GF-D8 (cell line): ENCODE data around the gene P3H3.

ENCODE experiments used
- DNase-seq: peaks from one replicate; lab custom pipeline; 2025; lab: John Stamatoyannopoulos, UW

P3H3 gene

DNA sequence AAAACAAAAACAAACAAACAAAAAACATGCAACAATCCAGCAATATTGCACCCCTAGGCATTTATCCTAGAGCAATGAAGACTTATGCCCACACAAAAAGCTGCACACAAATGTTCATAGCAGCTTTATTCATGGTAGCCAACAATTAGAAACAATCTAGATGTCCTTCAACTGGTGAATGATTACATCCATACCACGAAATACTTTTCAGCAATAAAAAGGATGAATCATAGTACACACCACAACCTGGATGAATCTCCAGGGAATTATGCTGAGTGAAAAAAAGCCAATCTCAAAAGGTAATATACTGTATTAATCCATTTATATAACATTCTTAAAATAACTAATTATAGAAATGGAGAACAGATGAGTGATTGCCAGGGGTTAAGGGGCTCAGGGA, 21.0 kb upstream of the P3H3 start:
- no peak for DNase-seq

DNA sequence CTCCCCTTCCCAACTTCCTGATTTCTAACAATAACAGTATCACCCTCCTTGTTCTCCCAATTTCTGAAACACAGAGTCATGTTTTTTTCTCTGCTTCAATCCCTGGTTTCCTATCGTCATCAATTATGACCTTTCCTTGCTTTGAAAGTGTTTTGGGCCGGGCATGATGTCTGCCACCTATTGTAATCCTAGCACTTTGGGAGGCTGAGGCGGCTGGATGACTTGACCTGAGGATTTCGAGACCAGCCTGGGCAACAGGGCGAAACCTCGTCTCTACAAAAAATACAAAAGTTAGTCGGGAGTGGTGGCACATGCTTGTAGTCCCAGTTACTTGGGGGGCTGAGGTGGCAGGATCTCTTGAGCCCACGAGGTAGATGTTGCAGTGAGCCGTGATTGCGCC, 19.2 kb upstream of the P3H3 start:
- no peak for DNase-seq

DNA sequence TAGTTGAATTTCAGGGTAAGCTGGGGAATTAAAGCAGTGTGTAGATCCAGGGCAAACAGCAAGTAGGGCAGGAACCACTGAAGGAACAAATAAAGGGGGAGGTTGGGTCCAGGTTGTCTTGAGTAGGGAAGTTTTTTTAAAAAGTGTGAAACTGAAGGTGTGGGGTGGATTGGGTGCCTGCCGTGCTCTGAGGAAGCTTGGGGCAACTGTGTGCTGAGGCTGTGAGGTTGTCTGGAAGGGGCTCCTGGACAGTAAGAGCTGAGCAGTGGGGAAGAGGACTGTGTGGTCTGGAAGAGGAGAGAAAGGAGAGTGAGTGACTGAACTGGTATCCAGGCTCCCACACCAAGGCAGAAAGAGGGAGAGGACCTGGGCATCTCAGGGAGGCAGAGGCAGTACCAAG, 17.4 kb upstream of the P3H3 start:
- DNase-seq, result no peak

DNA sequence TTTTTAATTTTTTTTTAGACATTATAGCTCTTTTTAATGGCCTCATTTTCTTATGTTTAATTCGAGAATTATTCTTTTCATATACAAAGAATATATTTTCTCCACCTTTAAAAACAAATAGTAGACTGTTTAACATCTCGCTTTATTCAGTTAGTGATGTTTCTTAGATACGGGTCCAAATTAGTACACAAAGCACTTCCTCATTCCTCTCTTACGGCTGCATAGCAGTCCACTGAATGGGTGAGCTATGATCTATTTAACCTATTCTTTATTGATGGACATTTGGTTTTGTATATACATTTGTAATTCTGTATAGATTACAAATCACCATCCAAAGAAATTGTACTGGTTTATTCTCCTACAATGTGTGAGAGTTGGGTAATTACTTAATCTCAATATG, 14.8 kb upstream of the P3H3 start:
- DNase-seq, result no peak

DNA sequence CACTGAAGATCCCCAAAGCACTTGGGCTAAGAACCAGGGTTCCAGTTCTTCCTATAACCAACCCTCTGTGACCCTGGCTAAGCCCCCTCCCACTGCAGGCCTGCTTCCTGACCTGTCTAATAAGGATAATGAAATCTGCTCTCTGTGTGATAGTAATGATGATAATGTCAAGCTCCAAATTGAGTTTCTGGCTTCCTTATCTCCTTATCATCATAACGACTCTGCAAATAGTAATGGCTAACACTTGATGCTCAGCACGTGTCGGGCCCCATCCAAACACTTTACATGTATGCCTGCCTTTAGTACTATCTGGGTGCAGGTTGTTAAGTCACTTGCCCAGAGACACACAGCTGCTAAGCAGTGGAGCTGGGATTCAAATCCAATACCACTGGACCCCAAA, 11.6 kb upstream of the P3H3 start:
- no peak for DNase-seq

DNA sequence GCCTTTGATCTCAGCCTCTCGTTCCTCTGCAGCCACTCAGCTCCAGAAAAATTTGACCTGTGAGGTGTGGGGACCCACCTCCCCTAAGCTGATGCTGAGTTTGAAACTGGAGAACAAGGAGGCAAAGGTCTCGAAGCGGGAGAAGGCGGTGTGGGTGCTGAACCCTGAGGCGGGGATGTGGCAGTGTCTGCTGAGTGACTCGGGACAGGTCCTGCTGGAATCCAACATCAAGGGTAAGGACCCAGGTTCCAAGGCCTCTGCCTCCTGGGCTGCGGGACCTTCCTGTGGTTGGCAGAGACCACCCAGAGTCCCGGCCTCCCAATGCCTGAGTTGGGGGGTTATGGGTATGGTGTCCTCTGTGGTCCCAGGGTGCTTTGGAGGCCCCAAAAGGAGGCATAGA, 11.1 kb upstream of the P3H3 start:
- DNase-seq, result no peak

DNA sequence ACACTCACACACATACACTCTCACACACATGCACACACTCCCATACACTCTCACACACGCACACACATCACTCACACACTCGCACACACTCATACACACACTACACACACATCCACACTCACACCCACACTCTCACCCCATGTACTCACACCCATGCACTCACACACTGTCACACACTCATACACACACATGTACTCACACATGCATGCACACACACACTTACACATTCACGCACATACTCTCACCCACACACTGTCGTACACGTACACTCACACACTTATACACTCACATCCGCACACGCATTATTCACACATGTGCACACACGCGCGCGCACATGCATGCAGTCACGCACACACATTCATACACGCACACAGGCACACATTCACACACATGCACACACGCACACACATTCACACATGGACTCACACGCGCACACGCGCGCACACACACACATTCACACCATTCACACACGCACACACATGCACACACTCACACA, 10.5 kb upstream of the P3H3 start:
- DNase-seq, result no peak

DNA sequence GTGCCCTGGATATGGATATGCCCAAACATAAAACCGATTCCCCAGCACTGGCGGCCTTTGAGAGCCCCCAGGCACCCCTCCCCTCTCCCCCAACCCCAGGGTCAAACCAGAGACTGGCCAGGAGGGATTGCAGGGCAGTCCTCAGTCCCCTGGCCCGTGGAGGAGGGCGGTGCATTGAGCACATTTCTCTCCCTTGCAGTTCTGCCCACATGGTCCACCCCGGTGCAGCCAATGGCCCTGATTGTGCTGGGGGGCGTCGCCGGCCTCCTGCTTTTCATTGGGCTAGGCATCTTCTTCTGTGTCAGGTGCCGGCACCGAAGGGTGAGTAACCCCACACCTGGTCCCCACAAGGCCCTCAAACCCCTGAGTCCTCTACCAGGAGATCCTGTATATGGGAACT, 10.0 kb upstream of the P3H3 start:
- no peak for DNase-seq

DNA sequence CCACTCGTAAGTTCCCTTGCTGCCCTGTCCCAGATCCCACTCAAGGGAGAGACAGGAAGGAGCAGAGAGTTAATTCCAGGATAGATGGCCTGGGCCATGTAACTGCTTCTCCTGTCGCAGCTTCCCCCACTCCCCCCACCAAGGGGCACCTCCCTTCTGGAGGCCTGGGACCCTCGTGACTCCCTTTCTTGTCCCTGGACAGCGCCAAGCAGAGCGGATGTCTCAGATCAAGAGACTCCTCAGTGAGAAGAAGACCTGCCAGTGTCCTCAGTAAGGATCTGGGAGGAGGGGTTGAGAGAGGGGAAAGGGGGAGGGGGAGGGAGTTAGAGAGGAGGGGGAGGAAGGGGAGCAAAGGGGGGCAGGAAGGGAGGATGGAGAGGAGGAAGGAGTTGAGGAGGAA, 9.6 kb upstream of the P3H3 start:
- DNase-seq, result no peak

DNA sequence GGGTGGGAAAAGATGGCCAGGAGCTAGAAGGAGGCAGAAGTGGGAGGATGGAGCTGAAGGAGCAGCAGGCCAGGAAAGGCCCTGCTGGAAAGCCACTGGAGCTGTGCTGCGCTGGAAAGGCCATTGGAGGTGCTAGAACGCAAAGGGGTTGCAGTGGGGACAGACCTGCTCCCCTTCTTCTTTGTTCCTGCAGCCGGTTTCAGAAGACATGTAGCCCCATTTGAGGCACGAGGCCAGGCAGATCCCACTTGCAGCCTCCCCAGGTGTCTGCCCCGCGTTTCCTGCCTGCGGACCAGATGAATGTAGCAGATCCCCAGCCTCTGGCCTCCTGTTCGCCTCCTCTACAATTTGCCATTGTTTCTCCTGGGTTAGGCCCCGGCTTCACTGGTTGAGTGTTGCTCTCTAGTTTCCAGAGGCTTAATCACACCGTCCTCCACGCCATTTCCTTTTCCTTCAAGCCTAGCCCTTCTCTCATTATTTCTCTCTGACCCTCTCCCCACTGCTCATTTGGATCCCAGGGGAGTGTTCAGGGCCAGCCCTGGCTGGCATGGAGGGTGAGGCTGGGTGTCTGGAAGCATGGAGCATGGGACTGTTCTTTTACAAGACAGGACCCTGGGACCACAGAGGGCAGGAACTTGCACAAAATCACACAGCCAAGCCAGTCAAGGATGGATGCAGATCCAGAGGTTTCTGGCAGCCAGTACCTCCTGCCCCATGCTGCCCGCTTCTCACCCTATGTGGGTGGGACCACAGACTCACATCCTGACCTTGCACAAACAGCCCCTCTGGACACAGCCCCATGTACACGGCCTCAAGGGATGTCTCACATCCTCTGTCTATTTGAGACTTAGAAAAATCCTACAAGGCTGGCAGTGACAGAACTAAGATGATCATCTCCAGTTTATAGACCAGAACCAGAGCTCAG, 8.8 kb upstream of the P3H3 start:
- no peak for DNase-seq

DNA sequence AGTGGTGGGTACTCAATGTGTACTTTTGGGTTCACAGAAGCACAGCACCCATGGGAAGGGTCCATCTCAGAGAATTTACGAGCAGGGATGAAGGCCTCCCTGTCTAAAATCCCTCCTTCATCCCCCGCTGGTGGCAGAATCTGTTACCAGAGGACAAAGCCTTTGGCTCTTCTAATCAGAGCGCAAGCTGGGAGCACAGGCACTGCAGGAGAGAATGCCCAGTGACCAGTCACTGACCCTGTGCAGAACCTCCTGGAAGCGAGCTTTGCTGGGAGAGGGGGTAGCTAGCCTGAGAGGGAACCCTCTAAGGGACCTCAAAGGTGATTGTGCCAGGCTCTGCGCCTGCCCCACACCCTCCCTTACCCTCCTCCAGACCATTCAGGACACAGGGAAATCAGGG, 8.0 kb upstream of the P3H3 start:
- DNase-seq, result no peak

DNA sequence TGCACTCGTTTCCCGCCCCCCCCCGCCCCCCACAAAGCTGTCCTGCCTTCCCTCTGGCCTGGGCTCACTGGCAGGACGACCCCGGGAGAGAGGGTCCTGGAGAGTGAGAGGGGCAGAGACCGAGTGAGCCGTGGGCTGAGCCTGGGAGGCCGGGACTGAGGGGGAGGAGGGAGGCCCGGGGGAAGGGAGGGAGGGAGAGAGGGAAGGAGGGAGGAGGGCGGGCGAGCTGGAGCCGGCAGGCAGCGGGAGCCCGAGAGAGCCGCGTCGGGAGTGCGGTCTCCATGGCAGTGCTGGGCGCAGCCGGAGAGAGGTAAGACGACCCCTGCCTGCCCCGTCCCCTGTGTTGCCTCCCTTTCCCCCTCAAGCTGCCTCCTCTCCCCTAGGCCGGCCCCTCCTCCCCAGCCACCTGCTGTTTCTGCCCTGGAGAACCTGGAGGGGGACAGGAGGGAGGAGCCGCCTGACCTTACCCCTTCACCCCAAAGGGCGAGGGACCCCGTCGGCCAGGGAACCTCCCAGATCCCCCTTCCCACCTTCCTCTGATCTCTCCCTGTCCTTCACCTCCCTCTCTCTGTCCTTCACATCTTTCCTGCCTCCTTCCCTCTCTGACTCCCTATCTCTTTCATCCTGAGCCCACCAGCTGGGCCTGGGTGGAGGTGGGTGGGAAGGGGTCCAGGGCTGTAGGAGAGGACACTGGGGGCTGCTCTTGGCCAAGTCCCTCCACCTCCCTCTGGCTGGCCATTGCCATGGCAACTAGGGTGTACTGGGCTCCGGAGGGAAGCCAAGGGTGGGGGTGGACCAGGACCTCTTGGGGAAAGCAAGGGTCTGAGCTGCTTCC, 6.4 kb upstream of the P3H3 start, which contains the start of gene GPR162:
TSS of gene GPR162 (plus strand) at position 231 of the 835 bp plus-strand sequence. CDS start 2,078 bp downstream, outside the sequence.
- DNase-seq, result no peak

DNA sequence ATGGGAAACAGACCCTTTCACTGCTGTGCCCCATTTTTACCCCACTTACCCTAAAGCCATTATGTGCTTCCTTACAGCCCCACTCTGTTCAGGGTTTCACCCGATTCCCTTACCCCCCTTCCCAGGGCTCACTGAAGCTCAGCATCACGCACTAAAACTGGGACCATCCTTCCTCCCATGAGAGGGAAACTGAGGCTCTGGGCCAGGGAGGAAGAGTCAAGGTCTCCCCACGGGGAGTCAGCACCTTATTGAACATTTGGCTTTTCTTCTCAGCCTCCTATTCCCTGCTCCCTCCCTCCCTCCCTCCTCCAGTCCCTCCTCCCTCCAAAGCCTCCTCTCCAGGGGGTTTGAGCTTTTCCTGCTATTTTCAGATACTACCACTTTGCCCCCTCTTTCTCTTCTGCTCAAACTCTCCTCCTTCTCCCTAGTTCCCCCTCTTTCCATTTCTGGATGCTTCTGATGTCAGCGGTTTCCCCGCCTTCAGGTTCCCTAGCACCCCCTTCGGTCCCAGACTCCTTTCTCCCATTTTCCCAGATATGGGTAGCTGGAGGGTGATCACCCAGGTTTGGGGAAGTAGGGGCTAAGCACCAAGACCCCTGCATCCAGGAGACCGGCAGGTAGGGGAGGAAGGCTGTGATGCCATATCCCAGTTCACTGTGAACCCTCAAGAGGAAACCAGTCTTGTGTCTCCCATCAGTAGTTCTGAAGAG, 5.6 kb upstream of the P3H3 start:
- DNase-seq, result no peak

DNA sequence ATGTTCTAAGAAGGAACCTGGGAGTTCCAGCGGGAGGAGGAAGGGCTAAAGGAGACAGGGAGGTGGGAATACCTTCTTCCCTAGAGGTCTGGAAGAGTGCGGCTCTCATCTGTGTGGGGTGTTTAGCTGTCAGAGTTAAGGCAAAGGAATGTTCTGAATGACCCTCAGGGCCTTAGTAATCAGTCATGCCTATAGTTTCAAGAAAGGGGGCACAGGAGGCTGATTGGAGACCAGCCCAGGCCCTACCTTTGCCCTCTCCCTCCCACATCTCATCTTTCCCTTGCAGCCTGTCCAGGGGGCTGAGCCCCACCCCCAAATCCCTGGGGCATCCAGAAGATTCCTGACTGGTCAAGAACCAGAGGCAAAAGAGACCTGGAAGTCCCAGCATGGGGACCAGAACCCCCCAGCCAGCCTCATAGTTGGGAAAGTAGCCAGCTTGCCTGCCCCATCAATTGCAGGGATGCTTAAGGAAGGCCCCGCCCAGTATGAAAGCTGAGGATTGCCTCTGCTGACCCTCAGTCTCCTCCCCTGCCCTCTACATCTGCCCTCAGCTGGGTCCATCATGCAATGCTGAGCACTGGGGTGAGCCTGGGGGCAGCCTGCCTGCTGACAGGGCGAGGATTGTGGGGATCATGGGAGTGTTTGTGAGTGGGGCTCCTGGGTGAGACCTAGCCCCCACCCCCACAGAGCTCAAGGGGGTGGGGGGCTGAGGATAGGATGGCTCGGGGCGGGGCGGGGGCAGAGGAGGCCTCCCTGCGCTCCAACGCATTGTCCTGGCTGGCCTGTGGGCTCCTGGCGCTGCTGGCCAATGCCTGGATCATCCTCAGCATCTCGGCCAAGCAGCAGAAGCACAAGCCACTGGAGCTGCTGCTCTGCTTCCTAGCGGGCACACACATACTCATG, 4.8 kb upstream of the P3H3 start:
- no peak for DNase-seq

DNA sequence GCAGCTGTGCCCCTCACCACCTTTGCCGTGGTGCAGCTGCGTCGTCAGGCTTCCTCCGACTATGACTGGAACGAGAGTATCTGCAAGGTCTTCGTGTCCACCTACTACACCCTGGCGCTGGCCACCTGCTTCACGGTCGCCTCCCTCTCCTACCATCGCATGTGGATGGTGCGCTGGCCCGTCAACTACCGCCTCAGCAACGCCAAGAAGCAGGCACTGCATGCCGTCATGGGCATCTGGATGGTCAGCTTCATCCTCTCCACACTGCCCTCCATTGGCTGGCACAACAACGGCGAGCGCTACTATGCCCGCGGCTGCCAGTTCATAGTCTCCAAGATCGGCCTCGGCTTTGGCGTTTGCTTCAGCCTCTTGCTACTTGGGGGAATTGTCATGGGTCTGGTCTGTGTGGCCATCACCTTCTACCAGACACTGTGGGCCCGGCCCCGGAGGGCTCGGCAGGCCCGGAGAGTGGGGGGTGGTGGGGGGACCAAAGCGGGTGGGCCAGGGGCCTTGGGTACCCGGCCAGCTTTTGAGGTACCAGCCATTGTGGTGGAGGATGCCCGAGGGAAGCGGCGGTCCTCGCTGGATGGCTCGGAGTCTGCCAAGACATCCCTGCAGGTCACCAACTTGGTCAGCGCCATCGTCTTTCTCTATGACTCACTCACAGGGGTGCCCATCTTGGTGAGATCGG, 4.0 kb upstream of the P3H3 start:
- no peak for DNase-seq

DNA sequence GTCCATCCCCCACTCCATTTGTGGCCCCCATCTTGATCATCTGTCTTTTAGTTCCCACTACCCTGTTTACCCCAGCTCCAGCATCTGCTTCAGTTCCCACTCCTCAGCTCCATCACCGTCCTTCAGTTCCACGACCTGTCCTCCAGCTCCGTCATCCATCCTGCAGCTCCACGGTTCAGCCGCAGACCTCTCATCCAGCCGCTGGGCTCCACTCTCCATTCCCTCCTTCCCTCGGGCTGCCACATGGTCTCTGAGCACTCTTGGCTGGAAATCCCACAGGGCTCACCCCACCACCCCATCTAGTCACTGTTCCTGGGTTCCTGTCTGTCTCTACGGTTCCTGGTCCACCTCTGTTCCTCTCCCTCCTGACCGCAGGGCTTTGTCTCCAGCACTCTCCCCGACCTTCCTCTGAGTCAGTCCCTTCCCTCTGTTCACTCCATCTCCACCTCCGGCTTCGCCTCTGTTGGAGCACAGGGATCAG, 3.3 kb upstream of the P3H3 start:
- no peak for DNase-seq

DNA sequence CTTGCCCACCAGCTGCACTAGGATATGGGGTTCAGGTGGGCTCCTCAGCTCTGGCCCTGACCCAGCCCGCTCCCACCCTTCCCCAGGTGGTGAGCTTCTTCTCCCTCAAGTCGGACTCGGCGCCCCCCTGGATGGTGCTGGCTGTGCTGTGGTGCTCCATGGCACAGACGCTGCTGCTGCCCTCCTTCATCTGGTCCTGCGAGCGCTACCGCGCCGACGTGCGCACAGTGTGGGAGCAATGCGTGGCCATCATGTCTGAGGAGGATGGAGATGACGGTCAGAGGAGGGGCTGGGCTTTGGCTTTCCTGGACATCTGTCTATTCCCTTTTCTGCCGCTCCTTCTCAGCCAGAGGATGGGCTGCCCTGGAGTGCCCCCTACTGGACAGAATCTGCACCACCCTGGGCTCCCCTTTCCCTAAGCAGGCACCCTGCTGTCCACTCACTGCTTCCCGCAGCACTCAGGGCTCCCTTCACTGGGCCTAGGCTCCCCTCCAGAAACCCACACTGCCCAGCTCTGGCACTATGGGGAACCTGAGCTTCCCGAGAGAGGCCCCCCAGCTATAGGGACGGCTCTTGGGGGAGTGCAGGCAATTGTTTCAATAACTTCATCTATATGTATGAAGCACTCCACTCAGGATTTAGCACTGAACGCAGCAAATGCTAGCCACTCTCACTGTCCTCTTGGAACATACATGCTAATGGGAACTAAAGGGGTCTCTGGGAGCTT, 2.6 kb upstream of the P3H3 start:
- DNase-seq, result peak; percentile 22

DNA sequence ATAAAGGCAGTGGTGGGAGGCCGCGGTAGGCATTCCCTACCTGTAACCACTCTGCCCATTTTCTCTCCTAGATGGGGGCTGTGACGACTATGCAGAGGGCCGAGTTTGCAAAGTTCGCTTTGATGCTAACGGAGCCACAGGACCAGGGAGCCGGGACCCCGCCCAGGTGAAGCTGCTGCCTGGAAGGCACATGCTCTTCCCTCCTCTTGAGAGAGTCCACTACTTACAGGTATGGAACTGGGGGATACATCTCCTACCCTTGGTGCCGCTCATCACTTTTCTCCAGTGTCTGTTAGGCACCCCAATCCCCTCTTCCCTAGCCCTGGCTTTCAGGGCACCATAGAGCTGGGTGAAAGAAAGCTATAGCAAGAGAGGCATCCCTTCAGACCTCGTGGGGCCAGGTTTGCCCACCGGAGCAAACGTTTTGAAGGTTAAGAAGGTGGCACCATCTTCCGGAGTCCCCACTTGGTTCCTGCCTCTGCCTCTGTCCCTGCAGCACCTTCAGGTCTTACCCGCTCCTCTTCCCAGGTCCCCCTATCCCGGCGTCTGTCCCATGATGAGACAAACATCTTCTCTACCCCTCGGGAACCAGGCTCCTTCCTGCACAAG, 2.0 kb upstream of the P3H3 start:
- DNase-seq, result no peak

DNA sequence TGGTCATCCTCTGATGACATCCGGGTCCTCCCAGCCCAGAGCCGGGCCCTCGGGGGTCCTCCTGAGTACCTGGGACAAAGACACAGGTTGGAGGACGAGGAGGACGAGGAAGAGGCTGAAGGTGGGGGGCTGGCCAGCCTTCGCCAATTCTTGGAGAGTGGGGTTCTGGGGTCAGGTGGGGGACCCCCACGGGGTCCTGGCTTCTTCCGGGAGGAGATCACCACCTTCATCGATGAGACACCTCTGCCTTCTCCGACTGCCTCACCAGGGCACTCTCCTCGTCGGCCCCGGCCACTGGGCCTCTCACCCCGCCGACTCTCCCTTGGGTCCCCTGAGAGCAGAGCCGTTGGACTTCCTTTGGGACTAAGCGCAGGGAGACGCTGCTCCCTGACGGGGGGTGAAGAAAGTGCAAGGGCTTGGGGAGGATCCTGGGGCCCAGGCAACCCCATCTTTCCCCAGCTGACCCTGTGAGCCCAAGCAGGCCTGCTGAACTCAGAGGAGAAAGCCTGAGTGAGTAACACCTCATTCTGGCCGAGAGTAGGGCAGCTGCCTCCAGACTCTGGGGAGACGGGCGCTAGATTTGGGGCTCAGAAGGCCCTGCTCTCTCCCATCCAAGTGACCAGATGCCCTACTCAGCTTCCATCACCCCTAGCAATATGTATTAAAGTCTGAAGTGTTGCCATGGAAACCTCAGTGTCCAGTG, 1.3 kb upstream of the P3H3 start:
- no peak for DNase-seq
